ENCODE results near the gene FIP1L1. TPM values are rescaled to one million over a fixed set of nuclear protein-coding genes. Genes with fewer than 3 reads are reported as not detected.

The FIP1L1 gene
- total RNA-seq, 1 donor = 87.2 TPM

DNA sequence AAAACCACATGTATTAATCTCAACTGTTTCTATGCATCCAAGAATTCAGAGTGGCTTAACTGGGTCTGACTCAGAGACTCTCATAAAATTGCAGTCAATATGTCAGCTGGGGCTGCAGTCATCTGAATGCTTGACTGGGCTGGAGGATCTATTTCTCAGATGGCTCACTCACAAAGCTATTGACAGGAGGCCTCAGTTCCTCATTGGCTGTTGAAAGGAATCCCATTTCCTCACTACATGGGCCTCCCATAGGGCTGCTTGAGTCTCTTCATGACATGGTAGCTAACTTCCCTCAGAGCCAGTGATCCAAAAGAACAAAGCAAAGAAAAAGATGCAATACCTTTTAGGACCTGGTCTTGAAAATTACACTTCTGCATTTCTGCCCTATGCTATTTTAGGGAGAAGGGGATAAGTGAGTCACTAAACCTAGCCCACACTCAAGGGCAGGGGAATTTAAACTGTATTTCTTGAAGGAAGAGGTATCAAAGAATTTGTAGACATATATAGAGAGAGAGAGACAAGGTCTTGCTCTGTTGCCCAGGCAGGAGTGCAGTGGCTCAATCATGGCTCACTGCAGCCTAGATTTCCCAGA, 21.4 kb upstream of the FIP1L1 start:
- no peak overlapping the region for H3K4me3 ChIP-seq (ENCODE audit: low read depth, low read length)
- TF ChIP-seq CTCF (IDR thresholded peaks at IDR 0.05; ENCODE audit: insufficient read depth, low read depth, low read length) = no peak
- DNase-seq (ENCODE audit: low read depth) = no peak

- no peak for TF ChIP-seq CTCF (IDR thresholded peaks at IDR 0.05; ENCODE audit: insufficient read depth, low read depth, low read length)
- DNase-seq (ENCODE audit: low read depth) = no peak
- no peak overlapping the region for H3K4me3 ChIP-seq (ENCODE audit: low read depth, low read length)
Observed at GRCh38 chr4:53361451-53361850, 16.0 kb upstream of the FIP1L1 start.

DNA sequence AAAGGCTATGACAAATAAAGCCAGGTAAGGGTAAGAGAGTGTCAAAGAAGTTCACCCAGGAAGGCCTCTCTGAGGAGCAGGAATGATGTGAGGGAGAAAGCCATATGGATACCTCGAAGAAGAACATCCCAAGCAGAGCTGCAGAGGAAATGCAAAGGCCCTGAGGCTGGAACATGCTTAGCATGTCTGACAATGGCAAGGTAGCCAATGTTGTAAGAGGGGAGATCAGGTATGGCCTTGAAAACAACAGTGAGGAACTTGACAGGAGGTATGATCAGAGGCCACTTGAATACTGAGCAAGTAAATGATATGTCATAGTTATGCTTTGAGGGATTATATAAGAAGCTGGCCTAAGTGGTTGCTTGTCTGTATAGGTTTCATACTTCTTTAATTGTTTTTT, 15.3 kb upstream of the FIP1L1 start:
- TF ChIP-seq CTCF (IDR thresholded peaks at IDR 0.05; ENCODE audit: insufficient read depth, low read depth, low read length) = no peak
- DNase-seq (ENCODE audit: low read depth) = no peak
- H3K4me3 ChIP-seq (ENCODE audit: low read depth, low read length) = no peak overlapping the region

- H3K4me3 ChIP-seq (ENCODE audit: low read depth, low read length) = peak overlapping the region; percentile 81
- no peak for TF ChIP-seq CTCF (IDR thresholded peaks at IDR 0.05; ENCODE audit: insufficient read depth, low read depth, low read length)
- no peak for DNase-seq (ENCODE audit: low read depth)
Observed at GRCh38 chr4:53364624-53365023, 12.8 kb upstream of the FIP1L1 start.

DNA sequence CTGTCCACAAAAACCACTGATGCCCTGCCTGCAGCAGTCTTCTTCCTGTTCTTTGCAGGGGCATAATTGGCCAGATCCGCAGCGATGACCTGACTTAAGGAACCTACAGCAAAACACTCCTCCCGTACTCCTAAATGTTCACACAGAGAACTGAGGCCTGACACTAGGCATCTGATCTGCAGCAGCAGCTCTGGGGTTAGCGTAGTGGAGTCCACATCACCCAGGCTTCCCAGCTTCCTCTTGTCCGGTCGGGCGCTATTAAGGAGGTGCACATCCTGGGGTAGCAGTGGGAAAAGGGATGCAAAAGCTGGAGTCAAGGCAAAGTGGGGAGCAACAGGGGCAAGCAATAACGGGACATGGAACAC, 12.3 kb upstream of the FIP1L1 start:
- DNase-seq (ENCODE audit: low read depth) = peak; percentile 26
- TF ChIP-seq CTCF (IDR thresholded peaks at IDR 0.05; ENCODE audit: insufficient read depth, low read depth, low read length) = no peak
- H3K4me3 ChIP-seq (ENCODE audit: low read depth, low read length) = peak overlapping the region; percentile 81

GRCh38 chr4:53365486-53366300, 11.7 kb upstream of the FIP1L1 start, which contains the start of gene SCFD2:
SCFD2 (minus strand) TSS chr4:53366061.
- TF ChIP-seq CTCF (IDR thresholded peaks at IDR 0.05; ENCODE audit: insufficient read depth, low read depth, low read length) = no peak
- peak within 1 kb of the TSS; percentile 81 for H3K4me3 ChIP-seq (ENCODE audit: low read depth, low read length)

More at GRCh38 chr4:53365486-53366300, 11.7 kb upstream of the FIP1L1 start, which contains the start of gene SCFD2:
- peak; percentile 98 for DNase-seq (ENCODE audit: low read depth)
